B cell (primary cell): ENCODE measurements around the gene MIGA1. TPM values are rescaled to one million over a fixed set of nuclear protein-coding genes. Genes with fewer than 3 reads are reported as not detected.

Experiments
- ATAC-seq: fragments of 200-7000 bp; cut with Tn5 transposase; one replicate; pipeline ENCODE4 v1.10.0; 2021; ENCODE audit warnings: low read depth, mild to moderate bottlenecking, moderate number of reproducible peaks, moderate library complexity
- CTCF ChIA-PET: fragments of 350-600 bp; sonication (Branson Sonifier 250); formaldehyde crosslinking; loops from one replicate; lab custom pipeline; 2021; ENCODE audit warnings: antibody characterized with exemption, inconsistent platforms; lab: Charles Lee
- POLR2A ChIA-PET: fragments of 350-600 bp; sonication (Branson Sonifier 250); formaldehyde crosslinking; loops from one replicate; lab custom pipeline; 2021; ENCODE audit warnings: antibody characterized with exemption; lab: Charles Lee
- DNase-seq: peaks from one replicate; pipeline ENCODE4 v3.0.0; 2013
- H2AFZ ChIP-seq: 2 replicates; pipeline ENCODE4 v1.6.1; 2012; ENCODE audit warnings: mild to moderate bottlenecking, low read depth, low read length; ENCODE audit not compliant: insufficient read depth, poor library complexity, severe bottlenecking
- H3K27ac ChIP-seq, 2 donors: 1 replicate in 1 of 2; 2 replicates in 1 of 2; pipeline ENCODE4 v1.5.1; 2012 to 2013; ENCODE audit warnings: low read length in 2 of 2, mild to moderate bottlenecking in 2 of 2, moderate library complexity in 1 of 2
- H3K27me3 ChIP-seq, 4 experiments: fragments of 200-600 bp in 1 of 4; sonication (generic) in 1 of 4; replicated peaks in 1 of 4; 1 replicate in 2 of 4; 2 replicates in 2 of 4; pipeline versions ENCODE4 v1.6.1 to v1.7.0; 2013 to 2016; ENCODE audit warnings: low read length in 3 of 4, mild to moderate bottlenecking in 2 of 4, mixed read lengths in 1 of 4, moderate library complexity in 1 of 4; ENCODE audit not compliant: insufficient read depth in 4 of 4, control insufficient read depth in 3 of 4; ENCODE audit errors: control extremely low read depth in 1 of 4
- H3K36me3 ChIP-seq, 2 experiments: replicated peaks in 1 of 2; 1 replicate in 1 of 2; 2 replicates in 1 of 2; pipeline versions ENCODE4 v1.6.1 to v1.7.1; 2013; ENCODE audit warnings: low read length in 1 of 2; ENCODE audit not compliant: insufficient read depth in 2 of 2, control insufficient read depth in 1 of 2; ENCODE audit errors: control extremely low read depth in 1 of 2, extremely low read depth in 1 of 2
- H3K4me1 ChIP-seq, 2 donors: fragments of 200-600 bp in 1 of 2; sonication (generic) in 1 of 2; 1 replicate in 1 of 2; 2 replicates in 1 of 2; pipeline versions ENCODE4 v1.5.1 to v1.6.1; 2013 to 2017; ENCODE audit warnings: low read length in 2 of 2; ENCODE audit not compliant: control insufficient read depth in 2 of 2, insufficient read depth in 2 of 2
- H3K4me2 ChIP-seq: replicated peaks from 2 replicates; pipeline ENCODE3; 2012; ENCODE audit warnings: mild to moderate bottlenecking, low read depth, low read length; ENCODE audit not compliant: poor library complexity, severe bottlenecking
- H3K4me3 ChIP-seq, 5 experiments: fragments of 200-600 bp in 1 of 5; sonication (generic) in 1 of 5; 1 replicate in 3 of 5; 2 replicates in 2 of 5; pipeline versions ENCODE4 v1.5.1 to v1.7.0; 2011 to 2016; ENCODE audit warnings: low read length in 4 of 5, mild to moderate bottlenecking in 4 of 5, low read depth in 2 of 5, control low read depth in 1 of 5, moderate library complexity in 1 of 5; ENCODE audit not compliant: insufficient read depth in 1 of 5; ENCODE audit errors: control extremely low read depth in 1 of 5, extremely low read depth in 1 of 5
- H3K79me2 ChIP-seq: fragments of 200-600 bp; sonication (generic); one replicate; pipeline ENCODE4 v1.6.0; 2016; ENCODE audit warnings: low read length; ENCODE audit not compliant: control insufficient read depth, insufficient read depth
- H3K9ac ChIP-seq: fragments of 200-600 bp; sonication (generic); 2 replicates; pipeline ENCODE4 v1.6.1; 2017; ENCODE audit warnings: mild to moderate bottlenecking, low read length, moderate library complexity
- H3K9me3 ChIP-seq, 3 donors: one replicate each; pipeline versions ENCODE4 v1.6.1 to v1.7.1; 2013; ENCODE audit warnings: low read length in 2 of 3; ENCODE audit not compliant: control insufficient read depth in 2 of 3, insufficient read depth in 1 of 3; ENCODE audit errors: control extremely low read depth in 1 of 3
- H4K20me1 ChIP-seq: 2 replicates; pipeline ENCODE4 v1.6.0; 2012; ENCODE audit warnings: mild to moderate bottlenecking, low read length; ENCODE audit not compliant: insufficient read depth, control insufficient read depth, poor library complexity, severe bottlenecking
- H3K27ac Mint-ChIP-seq: one replicate; pipeline ENCODE4 v1.8.0; 2021; ENCODE audit warnings: mixed read lengths
- H3K27me3 Mint-ChIP-seq: one replicate; pipeline ENCODE4 v1.8.0; 2021; ENCODE audit warnings: mixed read lengths
- H3K4me1 Mint-ChIP-seq: one replicate; pipeline ENCODE4 v1.8.0; 2021; ENCODE audit warnings: mixed read lengths
- H3K4me3 Mint-ChIP-seq: one replicate; pipeline ENCODE4 v1.8.0; 2021; ENCODE audit warnings: mixed read lengths
- H3K9me3 Mint-ChIP-seq: one replicate; pipeline ENCODE4 v1.8.0; 2022; ENCODE audit warnings: mixed read lengths; ENCODE audit not compliant: insufficient read depth
- CTCF ChIP-seq: fragments of 200-600 bp; IDR thresholded peaks from one replicate; pipeline ENCODE4 v1.8.0; 2022; ENCODE audit warnings: antibody characterized with exemption, mild to moderate bottlenecking
- EZH2 ChIP-seq: IDR thresholded peaks from 2 replicates; pipeline ENCODE4 v1.6.1; 2012; ENCODE audit warnings: borderline replicate concordance, low read depth, mild to moderate bottlenecking, moderate library complexity, low read length; ENCODE audit not compliant: insufficient read depth, poor library complexity, severe bottlenecking
- WGBS: methylation state at CpG from one replicate; pipeline ENCODE4 v1.1.5; 2013; ENCODE audit warnings: missing lambda C conversion rate; ENCODE audit not compliant: insufficient coverage; 5-methylcytosine and 5-hydroxymethylcytosine counted together
- intact Hi-C: fragments of 100-400 bp; cut with micrococcal nuclease; formaldehyde crosslinking; loops from one replicate; pipeline ENCODE4 v1.10.0; 2022
- polyA plus RNA-seq: library from polyadenylated mRNA; depleted of rRNA; stranded (reverse); fragments of >200 nt; gene quantifications from 2 replicates; pipeline ENCODE4 v1.2.3, GENCODE V29; 2012
- total RNA-seq, 2 donors: library from RNA; stranded (reverse); fragments of 120-200 nt in 1 of 2; gene quantifications; 1 replicate in 1 of 2; 2 replicates in 1 of 2; pipeline versions ENCODE4 v1.2.3 to v1.2.4, GENCODE V29; 2013 to 2022

MIGA1 gene
- total and polyA plus RNA-seq, 2 donors (not counting 1 experiment from before 2014, with no cell fraction given), result 5.0 to 18.0 TPM

- WGBS, result 100% methylated on average over 2 of the region's 3 CpGs
- no peak for ATAC-seq
- no peak overlapping the region for H3K4me3 ChIP-seq
- no peaks in the 10 kb centered on the region for H3K4me1 ChIP-seq
- no peak for DNase-seq
- TF ChIP-seq CTCF (no peak), EZH2 (no peak)
- no peak overlapping the region for H3K4me3 Mint-ChIP-seq
- no peaks in the 10 kb centered on the region for H3K9me3 Mint-ChIP-seq
- H3K9me3 ChIP-seq, result no peaks in the 10 kb centered on the region
- H3K27ac ChIP-seq, result no peak overlapping the region
- no peak overlapping the region for H3K4me2 ChIP-seq
- intact Hi-C loops, result no loop called here
- no peak overlapping the region for H3K9ac ChIP-seq
- CTCF ChIA-PET, result no interaction called here
- POLR2A ChIA-PET, result no interaction called here
- H3K27ac Mint-ChIP-seq, result no peak overlapping the region
- H2AFZ ChIP-seq, result no peak overlapping the region
- H4K20me1 ChIP-seq, result no peaks in the 10 kb centered on the region
- no peaks in the 10 kb centered on the region for H3K27me3 Mint-ChIP-seq
- H3K27me3 ChIP-seq, result no peaks in the 10 kb centered on the region
- H3K79me2 ChIP-seq, result peaks cover 3% of the 10 kb centered on the region
- H3K4me1 Mint-ChIP-seq, result no peaks in the 10 kb centered on the region
- peaks cover 1 to 43% of the 10 kb centered on the region in 2 experiments for H3K36me3 ChIP-seq
Measured at GRCh38 chr1:77833521-77834100, 54.2 kb downstream of the MIGA1 start.

- H3K4me1 ChIP-seq, result no peaks in the 10 kb centered on the region
- H3K27ac Mint-ChIP-seq, result no peak overlapping the region
- no peak for ATAC-seq
- no peak overlapping the region for H3K4me3 Mint-ChIP-seq
- no peaks in the 10 kb centered on the region for H3K4me1 Mint-ChIP-seq
- no peak overlapping the region for H3K9ac ChIP-seq
- no peak overlapping the region for H2AFZ ChIP-seq
- intact Hi-C loops, result no loop called here
- no peak overlapping the region for H3K4me3 ChIP-seq
- no peaks in the 10 kb centered on the region for H3K27me3 Mint-ChIP-seq
- no peaks in the 10 kb centered on the region for H3K27me3 ChIP-seq
- peaks cover 1 to 37% of the 10 kb centered on the region in 2 experiments for H3K36me3 ChIP-seq
- CTCF ChIA-PET, result no interaction called here
- no peak overlapping the region for H3K4me2 ChIP-seq
- H3K9me3 ChIP-seq, result no peaks in the 10 kb centered on the region
- peaks cover 3% of the 10 kb centered on the region for H3K79me2 ChIP-seq
- no peaks in the 10 kb centered on the region for H4K20me1 ChIP-seq
- H3K9me3 Mint-ChIP-seq, result no peaks in the 10 kb centered on the region
- WGBS, result 95% methylated on average over 2 of the region's 2 CpGs
- DNase-seq, result no peak
- POLR2A ChIA-PET, result no interaction called here
- no peak overlapping the region for H3K27ac ChIP-seq
- TF ChIP-seq EZH2 (no peak), CTCF (no peak)
Measured at GRCh38 chr1:77834771-77835334, 55.4 kb downstream of the MIGA1 start.
